Keratinocyte (primary cell): ENCODE data around the gene FCGR3B.
"Not testable (repeated sequence)": the region's sequence is repeated elsewhere in the genome, so short reads cannot be mapped to it uniquely, and the experiment has no call there.

Source experiments
- EZH2 ChIP-seq: IDR thresholded peaks from one replicate; pipeline ENCODE4 v1.6.1; 2012; ENCODE audit warnings: inconsistent platforms, mild to moderate bottlenecking, low read length, moderate library complexity
- TF ChIP-seq, protein P1 (sequence below), 3 experiments: IDR thresholded peaks in 1 of 3; conservative IDR thresholded peaks in 1 of 3; optimal IDR thresholded peaks in 1 of 3; 2 replicates in 2 of 3; 3 replicates in 1 of 3; pipeline versions ENCODE3 to v1.5.1; 2011; ENCODE audit warnings: low read length in 3 of 3, mild to moderate bottlenecking in 3 of 3, moderate library complexity in 2 of 3, control low read depth in 1 of 3, inconsistent platforms in 1 of 3; ENCODE audit not compliant: insufficient read depth in 2 of 3; ENCODE audit errors: extremely low read depth in 1 of 3

- TF ChIP-seq, protein P1, sequence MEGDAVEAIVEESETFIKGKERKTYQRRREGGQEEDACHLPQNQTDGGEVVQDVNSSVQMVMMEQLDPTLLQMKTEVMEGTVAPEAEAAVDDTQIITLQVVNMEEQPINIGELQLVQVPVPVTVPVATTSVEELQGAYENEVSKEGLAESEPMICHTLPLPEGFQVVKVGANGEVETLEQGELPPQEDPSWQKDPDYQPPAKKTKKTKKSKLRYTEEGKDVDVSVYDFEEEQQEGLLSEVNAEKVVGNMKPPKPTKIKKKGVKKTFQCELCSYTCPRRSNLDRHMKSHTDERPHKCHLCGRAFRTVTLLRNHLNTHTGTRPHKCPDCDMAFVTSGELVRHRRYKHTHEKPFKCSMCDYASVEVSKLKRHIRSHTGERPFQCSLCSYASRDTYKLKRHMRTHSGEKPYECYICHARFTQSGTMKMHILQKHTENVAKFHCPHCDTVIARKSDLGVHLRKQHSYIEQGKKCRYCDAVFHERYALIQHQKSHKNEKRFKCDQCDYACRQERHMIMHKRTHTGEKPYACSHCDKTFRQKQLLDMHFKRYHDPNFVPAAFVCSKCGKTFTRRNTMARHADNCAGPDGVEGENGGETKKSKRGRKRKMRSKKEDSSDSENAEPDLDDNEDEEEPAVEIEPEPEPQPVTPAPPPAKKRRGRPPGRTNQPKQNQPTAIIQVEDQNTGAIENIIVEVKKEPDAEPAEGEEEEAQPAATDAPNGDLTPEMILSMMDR (optimal IDR thresholded peaks at IDR 0.05 in 1 of 3, IDR thresholded peaks at IDR 0.05 in 1 of 3, conservative IDR thresholded peaks at IDR 0.05 in 1 of 3; ENCODE audit: extremely low read depth in 1 of 3, insufficient read depth in 2 of 3, low read length in 3 of 3): not testable (repeated sequence)
- TF ChIP-seq EZH2: not testable (repeated sequence)
Observed at GRCh38 chr1:161664689-161665088, 33.7 kb upstream of the FCGR3B start.
